H1 (cell line): ENCODE results near the gene SLC6A18. TPM values are rescaled to one million over a fixed set of nuclear protein-coding genes. Genes with fewer than 3 reads are reported as not detected.

Experiments
- SP4 ChIP-seq: IDR thresholded peaks from 2 replicates; pipeline ENCODE4 v1.6.1; 2012; ENCODE audit warnings: low read length, inconsistent platforms
- TAF7 ChIP-seq: optimal IDR thresholded peaks from 2 replicates; pipeline ENCODE3; 2011; ENCODE audit warnings: low read depth, mild to moderate bottlenecking, inconsistent platforms, low read length, moderate library complexity, borderline replicate concordance
- polyA plus RNA-seq, 7 experiments: library from polyadenylated mRNA; depleted of rRNA in 3 of 7; stranded (reverse) in 5 of 7; unstranded in 2 of 7; fragments of >200 nt in 5 of 7; fragments of 200-250 nt in 2 of 7; gene quantifications; 1 replicate in 5 of 7; 2 replicates in 1 of 7; 4 replicates in 1 of 7; pipeline versions ENCODE4 v1.2.1 to v1.2.3, GENCODE V29; 2011 to 2013; ENCODE audit warnings: missing spikeins in 2 of 7, mixed read lengths in 2 of 7
- total RNA-seq: library from RNA; stranded (reverse); fragmentation: NEBNext Ultra II Directional; extraction: Animal tissue kit (Norgen Biotek cat#: 25700); gene quantifications from 2 replicates; pipeline ENCODE4 v1.2.1, GENCODE V29; 2021
- TF ChIP-seq, protein P1 (sequence below): IDR thresholded peaks from 2 replicates; pipeline ENCODE4 v1.6.1; 2011; ENCODE audit warnings: low read depth, mild to moderate bottlenecking, low read length; ENCODE audit not compliant: insufficient read depth

Gene SLC6A18
- total and polyA plus RNA-seq, 2 of the 8 experiments (the other 6 are each of a cell fraction or from before 2014, with no cell fraction given): not detected

GRCh38 chr5:1201327-1202025 lies 23.7 kb upstream of the SLC6A18 start, which contains the start of gene SLC6A19 (continued):
- no peak for TF ChIP-seq TAF7
- TF ChIP-seq, protein P1, sequence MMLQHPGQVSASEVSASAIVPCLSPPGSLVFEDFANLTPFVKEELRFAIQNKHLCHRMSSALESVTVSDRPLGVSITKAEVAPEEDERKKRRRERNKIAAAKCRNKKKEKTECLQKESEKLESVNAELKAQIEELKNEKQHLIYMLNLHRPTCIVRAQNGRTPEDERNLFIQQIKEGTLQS: no peak
- TF ChIP-seq SP4: no peak
